Measurements from ENCODE around the gene SNORC. TPM values are rescaled to one million over a fixed set of nuclear protein-coding genes. Genes with fewer than 3 reads are reported as not detected.

The SNORC gene
- total RNA-seq, 1 donor from 2014 or later = not detected

- H3K9me3 ChIP-seq = no peaks in the 10 kb centered on the region
- H3K4me1 ChIP-seq = no peaks in the 10 kb centered on the region
- intact Hi-C loops (cut with DNase I) = no loop called here
- DNase-seq (ENCODE audit: low spot score in 2 of 2) = no peak
- no peak overlapping the region for H3K4me3 ChIP-seq
- no peak overlapping the region for H3K27ac ChIP-seq
- no peaks in the 10 kb centered on the region for H3K27me3 ChIP-seq
- H3K36me3 ChIP-seq = no peaks in the 10 kb centered on the region
- no peak for TF ChIP-seq CTCF (IDR thresholded peaks at IDR 0.05)
Observed at GRCh38 chr2:232910376-232910775, 40.3 kb downstream of the SNORC start.

- Histone ChIP-seq H3K4me3 (no peak overlapping the region), H3K9me3 (no peaks in the 10 kb centered on the region), H3K4me1 (no peaks in the 10 kb centered on the region), H3K27ac (no peak overlapping the region), H3K27me3 (no peaks in the 10 kb centered on the region), H3K36me3 (no peaks in the 10 kb centered on the region)
- no peak for TF ChIP-seq CTCF (IDR thresholded peaks at IDR 0.05)
- DNase-seq (ENCODE audit: low spot score in 2 of 2) = no peak
- intact Hi-C loops (cut with DNase I) = no loop called here
Observed at GRCh38 chr2:232911712-232912277, 41.7 kb downstream of the SNORC start.

- Histone ChIP-seq H3K4me3 (no peak overlapping the region), H3K4me1 (no peaks in the 10 kb centered on the region), H3K9me3 (no peaks in the 10 kb centered on the region), H3K27me3 (no peaks in the 10 kb centered on the region), H3K36me3 (no peaks in the 10 kb centered on the region), H3K27ac (no peak overlapping the region)
- no peak for DNase-seq (ENCODE audit: low spot score in 2 of 2)
- TF ChIP-seq CTCF (IDR thresholded peaks at IDR 0.05) = no peak
- intact Hi-C loops (cut with DNase I) = no loop called here
Observed at GRCh38 chr2:232913903-232914302, 43.8 kb downstream of the SNORC start.

- no peak overlapping the region for H3K4me3 ChIP-seq
- TF ChIP-seq CTCF (IDR thresholded peaks at IDR 0.05) = no peak
Observed at GRCh38 chr2:232919141-232919540, 49.1 kb downstream of the SNORC start.

GRCh38 chr2:232920055-232920454 lies 50.0 kb downstream of the SNORC start:
- no peak for DNase-seq (ENCODE audit: low spot score in 2 of 2)
- intact Hi-C loops (cut with DNase I) = no loop called here
- H3K9me3 ChIP-seq = no peaks in the 10 kb centered on the region
- no peak overlapping the region for H3K4me3 ChIP-seq
- H3K27me3 ChIP-seq = no peaks in the 10 kb centered on the region
- H3K27ac ChIP-seq = no peak overlapping the region
- H3K4me1 ChIP-seq = no peaks in the 10 kb centered on the region
- no peak for TF ChIP-seq CTCF (IDR thresholded peaks at IDR 0.05)
- no peaks in the 10 kb centered on the region for H3K36me3 ChIP-seq

More at GRCh38 chr2:232919141-232919540, 49.1 kb downstream of the SNORC start:
- no peaks in the 10 kb centered on the region for H3K36me3 ChIP-seq
- intact Hi-C loops (cut with DNase I) = no loop called here
- no peaks in the 10 kb centered on the region for H3K27me3 ChIP-seq
- H3K4me1 ChIP-seq = no peaks in the 10 kb centered on the region
- no peak for DNase-seq (ENCODE audit: low spot score in 2 of 2)
- no peak overlapping the region for H3K27ac ChIP-seq
- H3K9me3 ChIP-seq = no peaks in the 10 kb centered on the region

GRCh38 chr2:232920760-232921159 lies 50.7 kb downstream of the SNORC start:
- Histone ChIP-seq H3K4me3 (no peak overlapping the region), H3K4me1 (no peaks in the 10 kb centered on the region), H3K36me3 (no peaks in the 10 kb centered on the region), H3K9me3 (no peaks in the 10 kb centered on the region), H3K27me3 (no peaks in the 10 kb centered on the region), H3K27ac (no peak overlapping the region)
- no peak for TF ChIP-seq CTCF (IDR thresholded peaks at IDR 0.05)
- intact Hi-C loops (cut with DNase I) = no loop called here
- no peak for DNase-seq (ENCODE audit: low spot score in 2 of 2)

Measured in ascending aorta (tissue), 2 donors.